Neural cell (in vitro differentiated cells): ENCODE data around the gene CKAP5. TPM values are rescaled to one million over a fixed set of nuclear protein-coding genes. Genes with fewer than 3 reads are reported as not detected.

Experiments
- H2AFZ ChIP-seq: fragments of 200-600, 300-800 bp; sonication (generic), shearing (Covaris generic); 2 replicates; pipeline ENCODE4 v1.6.0; 2014; ENCODE audit warnings: low read depth, mild to moderate bottlenecking, antibody characterized with exemption, low read length, moderate library complexity
- H3F3A ChIP-seq: fragments of 200-600 bp; shearing (Covaris generic); 2 replicates; pipeline ENCODE4 v1.6.1; 2016; ENCODE audit warnings: mild to moderate bottlenecking, moderate library complexity, mixed read lengths, antibody characterized with exemption, low read length; ENCODE audit not compliant: insufficient read depth, poor library complexity, severe bottlenecking
- H3K27ac ChIP-seq: fragments of 200-600, 300-800 bp; sonication (generic), shearing (Covaris generic); 2 replicates; pipeline ENCODE4 v1.5.1; 2014; ENCODE audit warnings: mild to moderate bottlenecking, low read length, moderate library complexity
- H3K27me3 ChIP-seq: fragments of 300-800, 200-600 bp; sonication (generic), shearing (Covaris generic); 2 replicates; pipeline ENCODE4 v1.6.0; 2014; ENCODE audit warnings: mild to moderate bottlenecking, low read depth, low read length, moderate library complexity; ENCODE audit not compliant: insufficient read depth
- H3K36me3 ChIP-seq: fragments of 300-800, 200-600 bp; sonication (generic), shearing (Covaris generic); 2 replicates; pipeline ENCODE4 v1.5.1; 2014; ENCODE audit warnings: mild to moderate bottlenecking, antibody characterized with exemption, low read length, moderate library complexity; ENCODE audit not compliant: insufficient read depth
- H3K4me2 ChIP-seq: fragments of 300-800, 200-600 bp; sonication (generic), shearing (Covaris generic); 2 replicates; pipeline ENCODE4 v1.6.0; 2014; ENCODE audit warnings: mild to moderate bottlenecking, low read length
- H3K4me3 ChIP-seq: fragments of 300-800, 200-600 bp; sonication (generic), shearing (Covaris generic); 2 replicates; pipeline ENCODE4 v1.5.1; 2014; ENCODE audit warnings: mild to moderate bottlenecking, low read length, moderate library complexity
- H3K79me2 ChIP-seq: fragments of 200-600 bp; shearing (Covaris generic); replicated peaks from 2 replicates; pipeline ENCODE4 v1.6.0; 2014; ENCODE audit warnings: mild to moderate bottlenecking, low read length, moderate library complexity; ENCODE audit not compliant: insufficient read depth
- H3K9ac ChIP-seq: fragments of 300-800, 200-600 bp; sonication (generic), shearing (Covaris generic); 2 replicates; pipeline ENCODE4 v1.6.1; 2016; ENCODE audit warnings: mild to moderate bottlenecking, low read length, mixed read lengths
- H3K9me2 ChIP-seq: fragments of 200-600 bp; shearing (Covaris generic); 2 replicates; pipeline ENCODE4 v1.6.1; 2016; ENCODE audit warnings: mild to moderate bottlenecking, low read length, mixed read lengths; ENCODE audit not compliant: insufficient read depth
- H3K9me3 ChIP-seq: fragments of 200-600, 300-800 bp; sonication (generic), shearing (Covaris generic); 2 replicates; pipeline ENCODE4 v1.6.1; 2016; ENCODE audit warnings: mild to moderate bottlenecking, mixed run types, low read length, moderate library complexity, mixed read lengths
- H4K20me1 ChIP-seq: fragments of 200-600 bp; shearing (Covaris generic); 2 replicates; pipeline ENCODE4 v1.6.1; 2016; ENCODE audit warnings: mild to moderate bottlenecking, mixed run types; ENCODE audit not compliant: insufficient read depth
- CTCF ChIP-seq: fragments of 450-650 bp; IDR thresholded peaks from 2 replicates; pipeline ENCODE4 v1.5.1; 2014; ENCODE audit warnings: antibody characterized with exemption, mild to moderate bottlenecking, moderate library complexity; ENCODE audit not compliant: poor library complexity, severe bottlenecking
- EP300 ChIP-seq: fragments of 450-650 bp; conservative IDR thresholded peaks from 2 replicates; pipeline ENCODE4 v1.6.1; 2014; ENCODE audit warnings: antibody characterized with exemption, mild to moderate bottlenecking, moderate library complexity; ENCODE audit not compliant: poor library complexity, severe bottlenecking
- EZH2 ChIP-seq: fragments of 200-600, 300-800 bp; shearing (Covaris generic), sonication (generic); IDR thresholded peaks from 2 replicates; pipeline ENCODE4 v1.6.1; 2014; ENCODE audit warnings: antibody characterized with exemption, low read length, borderline replicate concordance, mild to moderate bottlenecking; ENCODE audit not compliant: insufficient read depth, poor library complexity, severe bottlenecking
- MXI1 ChIP-seq: fragments of 450-650 bp; conservative IDR thresholded peaks from 2 replicates; pipeline ENCODE4 v1.6.1; 2014; ENCODE audit warnings: antibody characterized with exemption, mild to moderate bottlenecking; ENCODE audit not compliant: poor library complexity, severe bottlenecking
- POLR2AphosphoS5 ChIP-seq: IDR thresholded peaks from 2 replicates; pipeline ENCODE4 v1.6.1; 2012
- RAD21 ChIP-seq: fragments of 450-650 bp; conservative IDR thresholded peaks from 2 replicates; pipeline ENCODE4 v1.6.1; 2014; ENCODE audit warnings: antibody characterized with exemption, mild to moderate bottlenecking, moderate library complexity
- REST ChIP-seq: IDR thresholded peaks from 2 replicates; pipeline ENCODE4 v1.6.1; 2012; ENCODE audit warnings: borderline replicate concordance
- SMC3 ChIP-seq: fragments of 450-650 bp; conservative IDR thresholded peaks from 2 replicates; pipeline ENCODE4 v1.6.1; 2014; ENCODE audit warnings: antibody characterized with exemption, mild to moderate bottlenecking, moderate library complexity; ENCODE audit not compliant: poor library complexity
- TAF1 ChIP-seq: IDR thresholded peaks from 2 replicates; pipeline ENCODE4 v1.6.1; 2012; ENCODE audit warnings: low read depth
- polyA plus RNA-seq: library from polyadenylated mRNA; depleted of rRNA; stranded (reverse); fragments of >200 nt; gene quantifications from 2 replicates; pipeline ENCODE4 v1.2.3, GENCODE V29; 2014

CKAP5 gene
- polyA plus RNA-seq, 1 donor from 2014 or later, result 90.3 TPM

DNA sequence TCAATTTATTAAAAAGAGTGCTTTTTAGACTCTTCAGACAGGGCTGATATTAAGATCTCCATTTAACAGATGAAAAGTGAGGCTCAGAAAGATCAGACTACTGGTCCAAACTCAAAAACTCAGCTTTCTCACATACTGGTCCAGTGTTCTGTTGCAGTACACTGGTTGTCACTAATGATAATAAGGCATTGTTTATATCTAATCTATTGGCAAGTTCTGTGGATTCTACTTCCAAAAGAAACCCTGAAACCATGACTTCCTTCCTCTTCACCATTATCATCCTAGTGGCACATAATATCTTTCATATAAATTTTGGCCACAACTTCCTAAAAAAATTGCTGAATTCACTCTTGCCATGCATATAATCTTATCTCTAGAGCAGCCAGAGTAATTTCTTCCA lies 90.1 kb downstream of the CKAP5 start:
- H3K27ac ChIP-seq, result no peak overlapping the region
- H3F3A ChIP-seq, result no peaks in the 10 kb centered on the region
- H3K79me2 ChIP-seq, result no peaks in the 10 kb centered on the region
- H3K9ac ChIP-seq, result no peak overlapping the region
- H3K36me3 ChIP-seq, result peaks cover 14% of the 10 kb centered on the region
- no peaks in the 10 kb centered on the region for H3K9me2 ChIP-seq
- no peaks in the 10 kb centered on the region for H3K9me3 ChIP-seq
- no peak for TF ChIP-seq EZH2
- TF ChIP-seq MXI1, result no peak
- no peak for TF ChIP-seq TAF1
- no peak for TF ChIP-seq RAD21
- TF ChIP-seq SMC3, result no peak
- TF ChIP-seq EP300, result no peak
- no peak for TF ChIP-seq CTCF
- TF ChIP-seq REST, result no peak
- no peak for TF ChIP-seq POLR2AphosphoS5
- no peaks in the 10 kb centered on the region for H3K27me3 ChIP-seq
- no peak overlapping the region for H3K4me3 ChIP-seq
- H3K4me2 ChIP-seq, result no peak overlapping the region
- no peaks in the 10 kb centered on the region for H4K20me1 ChIP-seq
- H2AFZ ChIP-seq, result no peak overlapping the region

DNA sequence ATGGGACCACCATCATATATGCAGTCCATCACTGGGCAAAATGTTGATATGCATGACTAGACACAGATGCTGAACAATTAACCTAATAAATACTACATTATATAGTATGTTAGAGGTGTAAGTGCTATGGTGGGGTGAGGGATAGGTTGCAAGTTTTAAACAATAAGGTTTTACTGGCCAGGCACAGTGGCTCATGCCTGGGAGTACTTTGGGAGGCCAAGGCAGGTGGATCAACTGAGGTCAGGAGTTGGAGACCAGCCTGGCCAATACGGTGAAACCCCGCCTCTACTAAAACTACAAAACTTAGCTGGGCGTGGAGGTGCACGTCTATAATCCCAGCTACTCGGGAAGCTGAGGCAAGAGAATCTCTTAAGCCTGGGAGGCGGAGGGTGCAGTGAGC lies 98.9 kb downstream of the CKAP5 start:
- Histone ChIP-seq H3K4me3 (no peak overlapping the region), H3K27ac (no peak overlapping the region), H3K4me2 (no peak overlapping the region), H4K20me1 (no peaks in the 10 kb centered on the region), H3F3A (no peaks in the 10 kb centered on the region), H3K9me2 (no peaks in the 10 kb centered on the region), H3K27me3 (no peaks in the 10 kb centered on the region), H3K36me3 (no peaks in the 10 kb centered on the region), H3K9ac (no peak overlapping the region), H3K9me3 (no peaks in the 10 kb centered on the region), H2AFZ (no peak overlapping the region), H3K79me2 (no peaks in the 10 kb centered on the region)
- TF ChIP-seq EP300 (no peak), EZH2 (no peak), SMC3 (no peak), REST (no peak), RAD21 (no peak), MXI1 (no peak)
